Measurements from ENCODE around the gene KREMEN1. TPM values are rescaled to one million over a fixed set of nuclear protein-coding genes. Genes with fewer than 3 reads are reported as not detected.

The KREMEN1 gene
- total RNA-seq, 1 experiment from 2014 or later, result 31.9 TPM

DNA sequence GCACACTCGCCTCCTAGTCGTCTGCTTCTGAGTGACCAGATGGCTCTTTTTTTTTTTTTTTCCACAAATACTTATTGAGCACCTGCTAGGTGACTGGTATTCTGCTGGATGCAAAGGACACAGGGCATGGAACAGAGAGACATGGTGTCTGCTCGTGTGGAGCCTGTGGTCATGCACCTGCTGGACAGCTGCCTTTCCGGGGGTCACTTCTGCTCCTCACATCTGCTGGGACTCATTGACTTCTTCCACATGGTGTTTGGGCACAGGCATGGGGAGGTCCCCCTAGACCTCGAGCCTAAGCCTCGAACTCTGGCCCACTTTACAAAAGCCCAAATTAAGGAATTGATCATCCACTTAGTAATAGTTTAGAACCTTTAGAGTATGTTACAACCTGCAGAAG is 93.3 kb downstream of the KREMEN1 start:
- no peak overlapping the region for H3K4me3 ChIP-seq (replicated peaks in 1 of 2; ENCODE audit: low read depth in 1 of 2, low read length in 2 of 2)
- H3K36me3 ChIP-seq (ENCODE audit: control insufficient read depth in 1 of 2, insufficient read depth in 2 of 2, low read length in 2 of 2), result no peaks in the 10 kb centered on the region
- H3K27me3 ChIP-seq (ENCODE audit: insufficient read depth, low read length), result no peaks in the 10 kb centered on the region
- no peak for DNase-seq (ENCODE audit: low read depth, low spot score)
- no peak overlapping the region for H3K4me2 ChIP-seq (ENCODE audit: low read length)
- POLR2A ChIA-PET, result no interaction called here
- no peak for ATAC-seq
- no peaks in the 10 kb centered on the region for H3K9me2 ChIP-seq (ENCODE audit: insufficient read depth)
- no peak overlapping the region for H3K9ac ChIP-seq (ENCODE audit: low read length)
- BruUV-seq (replicated peaks), result no TSS peak
- H3K9me3 ChIP-seq (ENCODE audit: control insufficient read depth in 1 of 2, insufficient read depth in 1 of 2, low read depth in 1 of 2, low read length in 2 of 2), result no peaks in the 10 kb centered on the region
- intact Hi-C loops (cut with micrococcal nuclease), result no loop called here
- CTCF ChIA-PET, result no interaction called here
- RAD21 ChIA-PET (ENCODE audit: low non-redundant PET in 1 of 2, low total read pairs in 2 of 2, uncharacterized antibody in 2 of 2, unreplicated experiment in 2 of 2), result no interaction called here
- TF ChIP-seq CEBPB (IDR thresholded peaks at IDR 0.05; ENCODE audit: low read depth) (no peak), SIN3A (IDR thresholded peaks at IDR 0.05; ENCODE audit: low read depth) (no peak), SP1 (IDR thresholded peaks at IDR 0.05; ENCODE audit: low read depth) (no peak), ZFX (IDR thresholded peaks at IDR 0.05) (no peak), EGR1 (IDR thresholded peaks at IDR 0.05; ENCODE audit: low read depth) (no peak), EZH2 (IDR thresholded peaks at IDR 0.05) (no peak), JUND (IDR thresholded peaks at IDR 0.05) (no peak), ZNF274 (IDR thresholded peaks at IDR 0.05; ENCODE audit: low read depth, low read length) (no peak), POLR2A (IDR thresholded peaks at IDR 0.05; ENCODE audit: borderline replicate concordance, extremely low read depth, insufficient read depth, insufficient read length) (no peak), POLR2AphosphoS5 (IDR thresholded peaks at IDR 0.05; ENCODE audit: low read depth, low read length) (no peak)
- TF ChIP-seq, protein P1, sequence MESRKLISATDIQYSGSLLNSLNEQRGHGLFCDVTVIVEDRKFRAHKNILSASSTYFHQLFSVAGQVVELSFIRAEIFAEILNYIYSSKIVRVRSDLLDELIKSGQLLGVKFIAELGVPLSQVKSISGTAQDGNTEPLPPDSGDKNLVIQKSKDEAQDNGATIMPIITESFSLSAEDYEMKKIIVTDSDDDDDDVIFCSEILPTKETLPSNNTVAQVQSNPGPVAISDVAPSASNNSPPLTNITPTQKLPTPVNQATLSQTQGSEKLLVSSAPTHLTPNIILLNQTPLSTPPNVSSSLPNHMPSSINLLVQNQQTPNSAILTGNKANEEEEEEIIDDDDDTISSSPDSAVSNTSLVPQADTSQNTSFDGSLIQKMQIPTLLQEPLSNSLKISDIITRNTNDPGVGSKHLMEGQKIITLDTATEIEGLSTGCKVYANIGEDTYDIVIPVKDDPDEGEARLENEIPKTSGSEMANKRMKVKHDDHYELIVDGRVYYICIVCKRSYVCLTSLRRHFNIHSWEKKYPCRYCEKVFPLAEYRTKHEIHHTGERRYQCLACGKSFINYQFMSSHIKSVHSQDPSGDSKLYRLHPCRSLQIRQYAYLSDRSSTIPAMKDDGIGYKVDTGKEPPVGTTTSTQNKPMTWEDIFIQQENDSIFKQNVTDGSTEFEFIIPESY (IDR thresholded peaks at IDR 0.05; ENCODE audit: extremely low read depth, insufficient replicate concordance, low read length), result no peak
- TF ChIP-seq, protein P2, sequence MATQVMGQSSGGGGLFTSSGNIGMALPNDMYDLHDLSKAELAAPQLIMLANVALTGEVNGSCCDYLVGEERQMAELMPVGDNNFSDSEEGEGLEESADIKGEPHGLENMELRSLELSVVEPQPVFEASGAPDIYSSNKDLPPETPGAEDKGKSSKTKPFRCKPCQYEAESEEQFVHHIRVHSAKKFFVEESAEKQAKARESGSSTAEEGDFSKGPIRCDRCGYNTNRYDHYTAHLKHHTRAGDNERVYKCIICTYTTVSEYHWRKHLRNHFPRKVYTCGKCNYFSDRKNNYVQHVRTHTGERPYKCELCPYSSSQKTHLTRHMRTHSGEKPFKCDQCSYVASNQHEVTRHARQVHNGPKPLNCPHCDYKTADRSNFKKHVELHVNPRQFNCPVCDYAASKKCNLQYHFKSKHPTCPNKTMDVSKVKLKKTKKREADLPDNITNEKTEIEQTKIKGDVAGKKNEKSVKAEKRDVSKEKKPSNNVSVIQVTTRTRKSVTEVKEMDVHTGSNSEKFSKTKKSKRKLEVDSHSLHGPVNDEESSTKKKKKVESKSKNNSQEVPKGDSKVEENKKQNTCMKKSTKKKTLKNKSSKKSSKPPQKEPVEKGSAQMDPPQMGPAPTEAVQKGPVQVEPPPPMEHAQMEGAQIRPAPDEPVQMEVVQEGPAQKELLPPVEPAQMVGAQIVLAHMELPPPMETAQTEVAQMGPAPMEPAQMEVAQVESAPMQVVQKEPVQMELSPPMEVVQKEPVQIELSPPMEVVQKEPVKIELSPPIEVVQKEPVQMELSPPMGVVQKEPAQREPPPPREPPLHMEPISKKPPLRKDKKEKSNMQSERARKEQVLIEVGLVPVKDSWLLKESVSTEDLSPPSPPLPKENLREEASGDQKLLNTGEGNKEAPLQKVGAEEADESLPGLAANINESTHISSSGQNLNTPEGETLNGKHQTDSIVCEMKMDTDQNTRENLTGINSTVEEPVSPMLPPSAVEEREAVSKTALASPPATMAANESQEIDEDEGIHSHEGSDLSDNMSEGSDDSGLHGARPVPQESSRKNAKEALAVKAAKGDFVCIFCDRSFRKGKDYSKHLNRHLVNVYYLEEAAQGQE (IDR thresholded peaks at IDR 0.05; ENCODE audit: low read depth), result no peak
- H3K4me1 ChIP-seq (ENCODE audit: control insufficient read depth in 1 of 2, insufficient read depth in 2 of 2, low read length in 2 of 2), result no peaks in the 10 kb centered on the region
- H2AFZ ChIP-seq (ENCODE audit: low read depth, low read length, poor library complexity, severe bottlenecking), result no peak overlapping the region
- H4K20me1 ChIP-seq (ENCODE audit: insufficient read depth), result no peaks in the 10 kb centered on the region
- H3K79me2 ChIP-seq (ENCODE audit: insufficient read depth, low read length), result no peaks in the 10 kb centered on the region
- H3K27ac ChIP-seq (ENCODE audit: low read depth, low read length), result no peak overlapping the region
